Spinal cord (tissue), 10 donors: ENCODE results near the gene SLC26A9. TPM values are rescaled to one million over a fixed set of nuclear protein-coding genes. Genes with fewer than 3 reads are reported as not detected.
A peak's percentile ranks its signal among the peaks of the same experiment; 100 is the strongest.
"Not testable (repeated sequence)": the region's sequence is repeated elsewhere in the genome, so short reads cannot be mapped to it uniquely, and the experiment has no call there.

Experiments
- DNase-seq, 6 donors: peaks; one replicate each; pipeline versions ENCODE4 v3.0.0 to v3.0.0-alpha.2; 2013 to 2015; ENCODE audit warnings: low spot score in 6 of 6, low read depth in 4 of 6
- H3K27ac ChIP-seq: one replicate; pipeline ENCODE4 v1.5.1; 2013; ENCODE audit warnings: low read depth, low read length, control low read depth
- H3K27me3 ChIP-seq: one replicate; pipeline ENCODE4 v1.6.1; 2013; ENCODE audit warnings: low read length; ENCODE audit not compliant: control insufficient read depth, insufficient read depth
- H3K36me3 ChIP-seq: one replicate; pipeline ENCODE4 v1.6.1; 2013; ENCODE audit warnings: low read length; ENCODE audit not compliant: control insufficient read depth, insufficient read depth
- H3K4me1 ChIP-seq: one replicate; pipeline ENCODE4 v1.6.1; 2013; ENCODE audit warnings: low read length; ENCODE audit not compliant: control insufficient read depth, insufficient read depth
- H3K4me3 ChIP-seq: one replicate; pipeline ENCODE4 v1.5.1; 2013; ENCODE audit warnings: low read depth, low read length, control low read depth
- H3K9me3 ChIP-seq: one replicate; pipeline ENCODE4 v1.6.1; 2013; ENCODE audit warnings: low read length; ENCODE audit not compliant: control insufficient read depth, insufficient read depth
- WGBS: methylation state at CpG from one replicate; pipeline ENCODE4 v1.1.5; 2013; ENCODE audit warnings: missing lambda C conversion rate; ENCODE audit not compliant: insufficient coverage; 5-methylcytosine and 5-hydroxymethylcytosine counted together
- polyA plus RNA-seq, 2 donors: library from polyadenylated mRNA; unstranded; fragments of 120-200 nt; gene quantifications; one replicate each; pipeline ENCODE4 v1.2.1, GENCODE V29; 2013; ENCODE audit not compliant: insufficient read length in 2 of 2
- total RNA-seq, 2 donors: library from RNA; depleted of rRNA in 1 of 2; stranded (reverse); fragments of 120-200 nt in 1 of 2; fragments of >200 nt in 1 of 2; gene quantifications; one replicate each; pipeline versions ENCODE4 v1.2.3 to v1.2.4, GENCODE V29; 2013 to 2014
- donor health status: healthy.

Gene SLC26A9
- total and polyA plus RNA-seq, 4 donors = 0.06 to 0.30 (median 0.25) TPM

DNA sequence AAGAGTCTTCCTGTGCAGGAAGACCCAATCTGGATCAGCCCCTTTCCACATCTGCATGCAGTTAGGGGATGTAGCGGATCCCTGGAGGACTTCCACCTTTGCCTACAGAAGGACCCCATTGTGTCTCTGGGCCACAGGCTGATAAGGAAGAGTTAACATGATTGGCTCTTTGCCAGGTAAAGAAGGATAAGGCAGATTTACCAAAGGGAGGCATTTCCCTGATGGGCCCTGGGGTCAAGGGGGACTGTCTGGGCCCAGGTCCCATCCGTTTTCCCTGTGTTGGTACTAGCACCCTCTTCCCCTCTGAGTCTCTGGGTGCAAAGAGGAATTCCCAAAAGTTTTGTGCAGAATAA is 29.1 kb downstream of the SLC26A9 start:
- peak in 1 of 6 donors; percentile 55 for DNase-seq
- peaks cover 33% of the 10 kb centered on the region for H3K4me1 ChIP-seq
- H3K9me3 ChIP-seq = no peaks in the 10 kb centered on the region
- no peaks in the 10 kb centered on the region for H3K27me3 ChIP-seq
- no peak overlapping the region for H3K4me3 ChIP-seq
- H3K27ac ChIP-seq = peak overlapping the region; percentile 61
- no peaks in the 10 kb centered on the region for H3K36me3 ChIP-seq
- WGBS = no CpG with 5 or more reads among the region's 2 CpGs

DNA sequence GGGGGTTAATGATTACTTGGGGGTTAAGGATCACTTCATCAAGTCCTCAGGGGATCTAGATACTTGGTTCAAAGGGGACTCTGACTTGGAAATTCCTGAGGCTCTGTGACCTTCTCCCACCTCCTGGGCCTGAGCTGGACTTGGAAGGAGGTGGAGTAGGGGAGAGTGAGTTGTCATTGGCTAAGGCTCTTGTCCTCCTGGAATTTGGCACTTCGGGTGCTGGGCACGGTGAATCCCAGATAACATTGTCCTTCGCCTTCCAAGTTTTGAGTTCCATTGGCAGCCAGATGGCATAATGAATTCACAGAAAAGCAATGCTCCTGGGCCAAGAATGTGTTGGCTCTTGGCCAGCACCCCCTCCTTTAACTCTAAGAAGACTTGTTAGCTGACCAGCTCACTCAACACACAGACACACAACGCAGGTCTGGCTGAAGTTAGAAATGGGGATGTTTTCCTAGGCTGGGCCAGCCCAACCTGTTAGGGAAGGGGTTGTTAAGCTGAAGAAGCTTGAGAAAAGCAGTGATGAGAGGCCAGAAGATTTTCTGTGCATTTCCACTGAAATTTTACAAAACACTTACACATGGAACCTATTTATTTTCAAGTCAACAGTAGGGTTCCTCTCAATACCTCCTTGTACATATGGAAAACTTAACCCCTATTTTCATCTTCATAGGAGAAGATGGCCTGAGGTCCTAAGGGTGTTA is 29.7 kb downstream of the SLC26A9 start:
- no peaks in the 10 kb centered on the region for H3K27me3 ChIP-seq
- H3K27ac ChIP-seq = peak overlapping the region; percentile 61
- no peak overlapping the region for H3K4me3 ChIP-seq
- no peaks in the 10 kb centered on the region for H3K36me3 ChIP-seq
- peaks cover 33% of the 10 kb centered on the region for H3K4me1 ChIP-seq
- no CpG with 5 or more reads among the region's 4 CpGs for WGBS
- no peaks in the 10 kb centered on the region for H3K9me3 ChIP-seq
- DNase-seq = peak in 4 of 6 donors; percentile 72 to 96 (median 84)

DNA sequence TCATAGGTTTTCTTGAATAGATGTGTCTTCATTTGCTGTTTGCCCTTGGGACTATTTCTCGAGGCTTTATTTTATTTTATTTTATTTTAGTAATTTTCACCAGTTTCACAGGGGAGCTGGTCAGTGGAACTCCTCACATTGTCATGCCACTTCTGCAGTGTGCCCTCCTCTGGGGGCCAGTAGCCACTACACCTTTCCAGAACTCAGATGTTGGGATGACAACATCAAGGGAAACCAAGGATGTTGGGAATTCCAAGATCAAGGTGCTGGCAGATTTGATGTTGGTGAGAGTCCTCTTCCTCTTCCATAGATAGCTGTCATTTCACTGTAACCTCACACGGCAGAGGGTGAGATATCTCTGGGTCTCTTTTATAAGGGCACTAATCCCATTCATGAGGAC is 35.5 kb downstream of the SLC26A9 start:
- Histone ChIP-seq H3K36me3 (no peaks in the 10 kb centered on the region), H3K9me3 (no peaks in the 10 kb centered on the region), H3K27ac (no peak overlapping the region), H3K4me1 (no peaks in the 10 kb centered on the region), H3K4me3 (no peak overlapping the region), H3K27me3 (no peaks in the 10 kb centered on the region)
- DNase-seq = no peak
- WGBS = no CpG with 5 or more reads among the region's 2 CpGs

DNA sequence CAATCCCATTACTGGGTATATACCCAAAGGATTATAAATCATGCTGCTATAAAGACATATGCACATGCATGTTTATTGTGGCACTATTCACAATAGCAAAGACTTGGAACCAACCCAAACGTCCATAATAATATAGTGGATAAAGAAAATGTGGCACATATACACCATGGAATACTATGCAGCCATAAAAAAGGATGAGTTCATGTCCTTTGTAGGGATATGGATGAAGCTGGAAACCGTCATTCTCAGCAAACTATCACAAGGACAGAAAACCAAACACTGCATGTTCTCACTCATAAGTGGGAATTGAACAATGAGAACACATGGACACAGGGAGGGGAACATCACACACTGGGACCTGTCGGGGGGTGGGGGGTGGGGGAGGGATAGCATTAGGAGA is 38.2 kb downstream of the SLC26A9 start:
- not testable (repeated sequence) for DNase-seq, H3K27ac ChIP-seq, H3K4me3 ChIP-seq, H3K9me3 ChIP-seq, H3K27me3 ChIP-seq, H3K4me1 ChIP-seq, H3K36me3 ChIP-seq
- WGBS = no CpG with 5 or more reads among the region's 3 CpGs

DNA sequence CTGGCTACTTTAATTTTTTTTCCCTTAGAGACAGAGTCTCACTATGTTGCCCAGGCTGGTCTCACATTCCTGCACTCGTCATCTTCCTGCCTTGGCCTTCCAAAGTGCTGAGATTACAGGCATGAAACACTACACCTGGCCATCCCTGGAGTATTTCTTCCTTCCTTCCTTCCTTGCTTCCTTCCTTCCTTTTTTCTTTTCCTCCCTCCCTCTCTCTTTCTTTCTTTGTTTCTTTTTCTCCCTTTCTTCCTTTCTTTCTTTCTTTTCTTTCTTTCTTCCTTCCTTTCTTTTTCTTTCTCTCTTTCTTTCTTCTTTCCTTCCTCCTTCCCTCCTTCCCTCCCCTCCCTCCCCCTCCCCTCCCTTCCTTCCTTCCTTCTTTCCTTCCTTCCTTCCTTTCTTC is 46.9 kb downstream of the SLC26A9 start:
- no peaks in the 10 kb centered on the region for H3K36me3 ChIP-seq
- H3K27ac ChIP-seq = no peak overlapping the region
- no peaks in the 10 kb centered on the region for H3K4me1 ChIP-seq
- 77% methylated on average over 1 of the region's 1 CpG for WGBS
- no peak overlapping the region for H3K4me3 ChIP-seq
- H3K27me3 ChIP-seq = no peaks in the 10 kb centered on the region
- DNase-seq = no peak
- no peaks in the 10 kb centered on the region for H3K9me3 ChIP-seq

DNA sequence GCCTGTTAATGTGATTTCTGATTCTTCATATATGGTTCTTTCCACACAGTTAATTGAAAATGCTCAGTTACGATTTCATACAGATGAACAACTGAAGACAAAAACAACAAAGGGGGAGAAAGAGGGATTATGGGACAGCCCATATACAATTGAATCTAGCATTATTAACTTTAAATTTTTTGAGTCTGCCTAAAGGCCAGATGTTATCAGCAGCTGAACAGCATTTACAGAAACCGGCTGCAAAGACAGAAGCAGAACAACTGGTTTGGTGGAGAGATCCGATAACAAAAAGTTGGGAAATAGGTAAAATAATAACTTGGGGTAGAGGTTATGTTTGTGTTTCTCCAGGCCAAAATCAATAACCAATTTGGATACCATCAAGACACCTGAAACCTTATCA is 49.1 kb downstream of the SLC26A9 start:
- H3K4me3 ChIP-seq, H3K36me3 ChIP-seq, H3K27ac ChIP-seq, H3K4me1 ChIP-seq, DNase-seq, H3K27me3 ChIP-seq, H3K9me3 ChIP-seq: not testable (repeated sequence)
- 100% methylated on average over 1 of the region's 3 CpGs for WGBS

DNA sequence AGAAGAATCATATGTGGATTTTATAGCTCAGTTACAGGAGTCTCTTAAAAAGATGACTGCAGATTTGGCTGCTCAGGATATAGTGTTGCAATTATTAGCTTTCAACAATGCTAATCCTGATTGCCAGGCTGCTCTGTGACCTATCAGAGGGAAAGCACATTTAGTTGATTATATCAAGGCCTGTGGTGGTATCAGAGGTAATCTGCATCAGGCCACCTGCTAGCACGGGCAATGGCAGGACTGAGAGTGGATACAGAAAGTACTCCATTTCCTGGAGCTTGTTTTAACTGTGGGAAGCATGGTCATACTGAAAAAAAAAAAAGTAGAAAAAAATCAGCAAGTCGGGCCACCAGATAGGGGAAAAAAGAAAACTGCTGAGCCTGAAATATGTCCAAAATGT is 51.1 kb downstream of the SLC26A9 start:
- not testable (repeated sequence) for H3K4me3 ChIP-seq, H3K9me3 ChIP-seq
- 41% methylated on average over 2 of the region's 2 CpGs for WGBS

DNA sequence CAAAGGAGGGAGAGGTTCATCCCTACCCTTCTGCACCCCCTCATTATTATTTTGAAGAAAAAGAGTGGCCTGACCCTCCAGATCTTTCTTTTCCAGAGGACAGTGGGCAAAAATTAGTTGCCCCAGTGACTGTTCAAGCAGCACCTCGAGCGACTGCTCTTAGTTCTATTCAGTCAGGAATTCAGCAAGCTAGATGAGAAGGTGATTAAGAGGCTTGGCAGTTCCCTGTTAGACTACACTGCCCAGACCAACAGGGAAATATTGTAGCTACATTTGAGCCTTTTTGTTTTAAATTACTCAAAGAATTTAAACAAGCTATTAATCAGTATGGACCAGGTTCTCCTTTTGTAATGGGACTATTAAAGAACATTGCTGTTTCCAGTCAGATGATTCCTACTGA is 51.8 kb downstream of the SLC26A9 start:
- WGBS = 70% methylated on average over 2 of the region's 2 CpGs
- DNase-seq, H3K4me3 ChIP-seq: not testable (repeated sequence)

More for the DNA sequence above, 51.1 kb downstream of the SLC26A9 start:
- not testable (repeated sequence) for H3K36me3 ChIP-seq, H3K27ac ChIP-seq, H3K4me1 ChIP-seq, H3K27me3 ChIP-seq
- peak in 1 of 6 donors; percentile 59 for DNase-seq

DNA sequence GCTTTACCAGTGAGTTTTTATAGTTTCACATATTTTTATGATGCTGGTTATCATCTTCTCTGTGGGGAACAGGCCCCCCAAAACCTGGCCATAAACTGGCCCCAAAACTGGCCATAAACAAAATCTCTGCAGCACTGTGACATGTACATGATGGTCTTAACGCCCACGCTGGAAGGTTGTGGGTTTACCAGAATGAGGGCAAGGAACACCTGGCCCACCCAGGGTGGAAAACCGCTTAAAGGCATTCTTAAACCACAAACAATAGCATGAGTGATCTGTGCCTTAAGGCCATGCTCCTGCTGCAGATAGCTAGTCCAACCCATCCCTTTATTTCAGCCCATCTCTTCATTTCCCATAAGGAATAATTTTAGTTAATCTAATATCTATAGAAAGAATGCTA is 52.6 kb downstream of the SLC26A9 start:
- no CpG with 5 or more reads among the region's 3 CpGs for WGBS
- H3K9me3 ChIP-seq, H3K27ac ChIP-seq, H3K27me3 ChIP-seq, H3K4me3 ChIP-seq, H3K36me3 ChIP-seq, H3K4me1 ChIP-seq, DNase-seq: not testable (repeated sequence)

More for the DNA sequence above, 51.8 kb downstream of the SLC26A9 start:
- H3K27ac ChIP-seq, H3K4me1 ChIP-seq, H3K27me3 ChIP-seq, H3K9me3 ChIP-seq, H3K36me3 ChIP-seq: not testable (repeated sequence)

DNA sequence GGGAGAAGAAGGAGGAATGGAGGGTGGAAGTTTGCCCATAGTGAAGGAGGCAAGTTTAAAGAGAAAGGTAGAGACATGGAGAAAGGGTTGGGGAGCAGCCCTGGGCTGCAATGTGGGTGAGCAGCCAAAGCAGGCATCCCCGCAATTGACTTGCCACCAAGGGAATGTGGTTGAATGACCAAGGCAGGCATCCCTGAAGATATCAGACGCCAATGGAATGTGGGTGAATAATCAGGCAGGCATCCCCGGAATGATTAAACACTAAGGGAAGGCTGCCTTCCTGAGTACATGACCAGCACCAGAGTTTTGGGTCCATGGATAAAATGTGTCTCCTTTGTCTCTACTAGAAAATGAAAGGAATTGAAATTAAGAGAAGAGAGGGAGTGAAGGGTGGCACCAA is 53.5 kb downstream of the SLC26A9 start:
- not testable (repeated sequence) for H3K9me3 ChIP-seq, H3K4me3 ChIP-seq, DNase-seq, H3K36me3 ChIP-seq, H3K27ac ChIP-seq, H3K27me3 ChIP-seq, H3K4me1 ChIP-seq
- 93% methylated on average over 3 of the region's 3 CpGs for WGBS
